Skeletal muscle cell (primary cell): ENCODE results near the gene TRIO.

Experiments used
- DNase-seq: peaks from one replicate; pipeline ENCODE4 v3.0.0-alpha.2; 2010; ENCODE audit warnings: low read depth
- H3K4me3 ChIP-seq: 2 replicates; pipeline ENCODE4 v1.5.1; 2011; ENCODE audit warnings: low read depth, mild to moderate bottlenecking, control low read depth, low read length, moderate library complexity

TRIO gene

GRCh38 chr5:14179446-14179845 is 36.3 kb downstream of the TRIO start:
- H3K4me3 ChIP-seq, result no peak overlapping the region
- no peak for DNase-seq

- no peak overlapping the region for H3K4me3 ChIP-seq
- DNase-seq, result no peak
Measured at GRCh38 chr5:14180437-14180836, 37.3 kb downstream of the TRIO start.

GRCh38 chr5:14181299-14181968 is 38.3 kb downstream of the TRIO start:
- H3K4me3 ChIP-seq, result no peak overlapping the region
- DNase-seq, result no peak

- no peak for DNase-seq
- H3K4me3 ChIP-seq, result no peak overlapping the region
Measured at GRCh38 chr5:14182761-14183160, 39.6 kb downstream of the TRIO start.

- DNase-seq, result no peak
- H3K4me3 ChIP-seq, result no peak overlapping the region
Measured at GRCh38 chr5:14183187-14183939, 40.2 kb downstream of the TRIO start.

GRCh38 chr5:14184082-14184481 is 40.9 kb downstream of the TRIO start:
- no peak for DNase-seq
- peak overlapping the region; percentile 7 for H3K4me3 ChIP-seq

GRCh38 chr5:14184725-14185124 is 41.6 kb downstream of the TRIO start:
- DNase-seq, result no peak
- no peak overlapping the region for H3K4me3 ChIP-seq

GRCh38 chr5:14185326-14186058 is 42.4 kb downstream of the TRIO start:
- no peak overlapping the region for H3K4me3 ChIP-seq
- DNase-seq, result peak; percentile 86

- no peak overlapping the region for H3K4me3 ChIP-seq
- DNase-seq, result peak; percentile 39
Measured at GRCh38 chr5:14186059-14186830, 43.1 kb downstream of the TRIO start.

- DNase-seq, result no peak
- H3K4me3 ChIP-seq, result no peak overlapping the region
Measured at GRCh38 chr5:14187157-14187556, 44.0 kb downstream of the TRIO start.

GRCh38 chr5:14187660-14188059 is 44.5 kb downstream of the TRIO start:
- no peak overlapping the region for H3K4me3 ChIP-seq
- DNase-seq, result peak; percentile 54

- no peak overlapping the region for H3K4me3 ChIP-seq
- DNase-seq, result no peak
Measured at GRCh38 chr5:14188778-14189177, 45.6 kb downstream of the TRIO start.

GRCh38 chr5:14189680-14190079 is 46.5 kb downstream of the TRIO start:
- DNase-seq, result no peak
- H3K4me3 ChIP-seq, result peak overlapping the region; percentile 13

GRCh38 chr5:14190194-14191164 is 47.3 kb downstream of the TRIO start:
- peak; percentile 94 for DNase-seq
- H3K4me3 ChIP-seq, result peak overlapping the region; percentile 13

- DNase-seq, result no peak
- H3K4me3 ChIP-seq, result no peak overlapping the region
Measured at GRCh38 chr5:14191325-14191724, 48.2 kb downstream of the TRIO start.

- no peak for DNase-seq
- no peak overlapping the region for H3K4me3 ChIP-seq
Measured at GRCh38 chr5:14193496-14193895, 50.4 kb downstream of the TRIO start.

GRCh38 chr5:14195588-14195987 is 52.4 kb downstream of the TRIO start:
- no peak overlapping the region for H3K4me3 ChIP-seq
- DNase-seq, result no peak

- DNase-seq, result no peak
- no peak overlapping the region for H3K4me3 ChIP-seq
Measured at GRCh38 chr5:14197056-14197455, 53.9 kb downstream of the TRIO start.

GRCh38 chr5:14199902-14200301 is 56.8 kb downstream of the TRIO start:
- DNase-seq, result no peak
- H3K4me3 ChIP-seq, result no peak overlapping the region
